GM18909 (cell line): ENCODE data around the gene PEAK3.
"Not testable (repeated sequence)": the region's sequence is repeated elsewhere in the genome, so short reads cannot be mapped to it uniquely, and the experiment has no call there.

Experiments
- ATAC-seq: cut with Tn5 transposase; IDR thresholded peaks from one replicate; pipeline ENCODE4 v1.9.1; 2021; ENCODE audit warnings: mild to moderate bottlenecking; ENCODE audit not compliant: unreplicated experiment, poor library complexity

Gene PEAK3

DNA sequence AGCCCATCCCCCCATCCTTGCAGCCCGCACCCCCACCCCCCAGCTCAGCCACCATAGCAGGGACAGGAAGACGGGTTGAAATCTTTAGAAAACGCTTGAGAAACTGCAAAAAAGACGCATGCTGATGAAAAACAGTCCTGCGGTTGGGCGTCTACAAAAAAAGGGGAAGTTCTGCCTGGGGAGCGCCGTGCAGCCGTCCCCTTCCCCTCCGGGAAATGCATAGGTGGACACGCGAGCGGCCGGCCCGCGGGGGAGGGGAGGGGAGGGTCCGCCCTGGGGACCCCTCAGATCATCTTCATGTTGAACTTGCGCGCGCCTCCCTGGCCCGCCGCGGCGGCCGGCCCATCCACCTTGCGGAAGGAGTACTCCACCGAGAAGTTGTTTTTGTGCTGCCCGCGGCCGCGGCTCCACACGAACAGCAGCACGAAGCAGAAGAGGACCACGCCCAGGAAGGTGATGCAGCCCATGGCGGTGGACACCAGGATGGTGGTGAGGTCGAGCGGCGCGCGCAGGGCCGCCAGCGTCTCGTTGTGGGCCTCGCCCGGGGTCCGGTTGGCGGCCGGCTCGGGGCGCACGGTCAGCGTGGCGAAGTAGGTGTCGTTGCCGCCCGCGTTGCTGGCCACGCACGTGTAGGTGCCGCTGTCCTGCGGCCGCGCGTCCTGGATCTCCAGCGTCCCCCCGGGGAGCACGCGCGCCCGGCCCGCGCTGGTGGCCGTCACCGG lies 7.9 kb upstream of the PEAK3 start:
- no peak for ATAC-seq

GRCh38 chr19:2288818-2289713 lies 7.1 kb upstream of the PEAK3 start:
- no peak for ATAC-seq

DNA sequence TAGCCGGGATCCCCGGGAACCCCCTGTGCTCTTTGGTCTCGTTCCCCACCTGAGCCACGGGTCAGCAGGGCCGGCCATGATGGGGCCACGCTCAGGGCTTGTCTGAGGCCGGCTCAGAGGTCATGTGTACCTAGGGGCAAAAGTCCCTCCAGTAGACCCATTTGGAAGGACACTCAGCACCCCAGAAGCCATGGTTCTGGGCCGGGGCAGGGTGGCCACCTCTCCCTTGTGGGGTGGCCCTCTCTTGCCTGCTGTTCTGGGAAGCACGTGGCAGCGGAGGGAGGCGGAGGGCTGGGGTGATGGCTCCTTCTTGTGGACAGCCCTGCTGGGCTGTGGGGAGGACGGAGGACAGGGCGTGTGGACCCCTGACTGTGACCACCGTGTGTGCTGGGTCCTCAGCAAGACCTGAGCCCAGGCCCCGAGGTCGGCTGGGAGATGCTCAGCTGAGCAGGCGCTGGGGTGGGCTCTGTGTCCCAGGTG lies 6.4 kb upstream of the PEAK3 start:
- no peak for ATAC-seq

GRCh38 chr19:2287585-2288337 lies 5.8 kb upstream of the PEAK3 start:
- ATAC-seq, result no peak

- no peak for ATAC-seq
Observed at GRCh38 chr19:2286402-2287140, 4.6 kb upstream of the PEAK3 start.

- ATAC-seq, result no peak
Observed at GRCh38 chr19:2283835-2284507, 2.0 kb upstream of the PEAK3 start.

GRCh38 chr19:2282862-2283237 lies 875 bp upstream of the PEAK3 start:
- ATAC-seq, result no peak

DNA sequence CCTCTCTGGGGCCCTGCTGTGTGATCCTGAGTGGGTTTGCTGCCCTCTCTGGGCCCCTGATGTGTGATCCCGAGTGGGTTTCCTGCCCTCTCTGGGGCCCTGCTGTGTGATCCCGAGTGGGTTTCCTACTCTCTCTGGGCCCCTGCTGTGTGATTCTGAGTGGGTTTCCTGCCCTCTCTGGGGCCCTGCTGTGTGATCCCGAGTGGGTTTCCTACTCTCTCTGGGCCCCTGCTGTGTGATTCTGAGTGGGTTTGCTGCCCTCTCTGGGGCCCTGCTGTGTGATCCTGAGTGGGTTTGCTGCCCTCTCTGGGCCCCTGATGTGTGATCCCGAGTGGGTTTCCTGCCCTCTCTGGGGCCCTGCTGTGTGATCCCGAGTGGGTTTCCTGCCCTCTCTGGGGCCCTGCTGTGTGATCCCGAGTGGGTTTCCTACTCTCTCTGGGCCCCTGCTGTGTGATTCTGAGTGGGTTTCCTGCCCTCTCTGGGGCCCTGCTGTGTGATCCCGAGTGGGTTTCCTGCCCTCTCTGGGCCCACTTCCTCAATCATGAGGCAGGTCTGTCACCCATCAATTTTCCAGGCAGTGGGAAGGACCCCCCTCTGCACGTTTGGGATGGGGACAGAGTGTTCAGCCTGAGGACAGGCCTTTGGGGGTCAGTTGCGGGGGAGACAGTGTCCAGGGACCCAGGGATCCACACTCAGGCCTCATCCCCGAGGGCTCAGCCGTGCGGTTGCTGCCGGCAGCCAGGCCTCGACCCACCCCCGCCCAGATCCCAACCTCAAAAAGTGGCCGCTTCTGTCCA lies 512 bp downstream of the PEAK3 start:
- ATAC-seq, result not testable (repeated sequence)

- ATAC-seq, result no peak
Observed at GRCh38 chr19:2280633-2281264, 1.2 kb downstream of the PEAK3 start.

- no peak for ATAC-seq
Observed at GRCh38 chr19:2278459-2279158, 3.4 kb downstream of the PEAK3 start.

DNA sequence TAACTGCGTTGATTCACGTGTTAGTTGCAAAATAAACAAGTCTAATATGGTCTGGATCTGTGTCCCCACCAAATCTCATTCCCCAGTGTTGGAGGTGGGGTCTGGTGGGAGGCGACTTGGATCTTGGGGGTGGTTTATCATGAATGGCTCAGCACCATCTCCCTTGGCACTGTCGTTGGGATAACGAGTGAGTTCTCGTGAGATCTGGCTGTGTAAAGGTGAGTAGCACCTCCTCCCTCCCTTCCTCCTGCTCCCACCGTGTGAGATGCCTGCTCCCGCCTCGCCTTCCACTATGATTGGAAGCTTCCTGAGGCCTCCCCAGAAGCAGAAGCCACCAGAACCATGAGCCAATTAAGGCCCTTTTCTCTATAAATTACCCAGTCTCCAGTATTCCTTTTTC lies 4.8 kb downstream of the PEAK3 start:
- ATAC-seq, result no peak

DNA sequence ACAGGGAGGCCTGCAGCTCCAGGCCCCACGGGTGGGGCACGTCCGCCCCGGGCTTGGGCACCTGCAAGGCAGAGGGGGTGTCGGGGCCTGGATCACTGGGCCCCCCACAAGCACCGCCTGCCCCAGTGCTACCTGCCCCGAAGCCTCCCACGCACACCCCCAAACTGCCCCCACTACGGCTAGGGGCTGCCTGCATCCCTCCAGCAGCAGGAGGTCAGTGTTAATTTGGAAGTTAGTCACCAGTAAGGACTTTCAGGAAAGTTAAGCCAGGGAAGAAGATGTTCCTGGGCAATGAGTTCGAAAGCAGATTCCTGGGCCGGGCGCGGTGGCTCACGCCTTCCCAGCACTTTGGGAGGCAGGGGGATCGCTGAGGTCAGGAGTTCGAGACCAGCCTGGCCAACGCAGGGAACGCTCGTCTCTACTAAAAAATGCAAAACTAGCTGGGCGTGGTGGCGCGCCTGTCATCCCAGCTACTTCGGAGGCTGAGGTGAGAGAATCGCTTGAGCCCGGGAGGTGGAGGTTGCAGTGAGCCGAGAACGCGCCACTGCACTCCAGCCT lies 5.5 kb downstream of the PEAK3 start:
- ATAC-seq, result no peak

DNA sequence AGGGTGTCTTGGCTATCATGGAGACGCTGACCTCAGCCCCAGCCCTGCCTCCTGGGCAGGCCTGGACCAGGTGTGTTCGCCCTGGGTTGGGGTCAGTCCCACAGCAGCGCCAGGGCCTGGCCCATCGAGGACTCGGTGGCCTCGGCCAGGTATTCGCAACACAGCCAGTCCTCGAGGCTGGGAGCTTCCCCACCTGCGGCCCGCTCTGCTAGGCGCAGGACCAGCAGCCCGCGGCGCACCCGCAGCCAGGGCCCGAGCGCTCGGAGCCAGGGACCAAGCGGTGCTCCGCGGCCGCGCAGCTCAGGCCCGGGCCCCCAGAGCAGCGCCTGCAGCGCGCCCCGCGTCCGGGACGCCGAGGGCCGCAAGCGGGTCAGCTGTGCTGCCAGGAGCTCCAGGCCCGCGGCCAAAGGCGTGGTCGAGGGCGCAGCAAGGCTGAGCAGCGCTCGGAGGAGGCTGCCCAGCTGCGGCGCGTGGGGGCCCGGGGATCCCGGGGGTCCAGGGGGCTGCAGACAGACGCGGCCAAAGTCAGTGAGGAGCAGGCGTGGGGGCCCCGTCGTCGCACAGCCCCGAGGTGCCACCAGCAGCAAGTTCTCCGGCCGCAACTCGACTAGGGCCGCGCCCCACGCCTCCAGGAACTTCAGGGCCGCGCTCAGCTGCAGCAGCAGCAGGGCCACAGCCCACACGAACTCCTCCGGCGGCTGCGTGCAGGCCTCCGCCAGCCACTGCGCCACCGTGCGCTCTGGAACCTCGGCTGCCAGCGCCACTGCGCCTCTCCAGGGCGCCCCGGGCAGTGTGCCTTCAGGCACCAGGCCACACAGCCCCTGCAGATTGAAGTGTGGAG lies 6.2 kb downstream of the PEAK3 start:
- ATAC-seq, result no peak

DNA sequence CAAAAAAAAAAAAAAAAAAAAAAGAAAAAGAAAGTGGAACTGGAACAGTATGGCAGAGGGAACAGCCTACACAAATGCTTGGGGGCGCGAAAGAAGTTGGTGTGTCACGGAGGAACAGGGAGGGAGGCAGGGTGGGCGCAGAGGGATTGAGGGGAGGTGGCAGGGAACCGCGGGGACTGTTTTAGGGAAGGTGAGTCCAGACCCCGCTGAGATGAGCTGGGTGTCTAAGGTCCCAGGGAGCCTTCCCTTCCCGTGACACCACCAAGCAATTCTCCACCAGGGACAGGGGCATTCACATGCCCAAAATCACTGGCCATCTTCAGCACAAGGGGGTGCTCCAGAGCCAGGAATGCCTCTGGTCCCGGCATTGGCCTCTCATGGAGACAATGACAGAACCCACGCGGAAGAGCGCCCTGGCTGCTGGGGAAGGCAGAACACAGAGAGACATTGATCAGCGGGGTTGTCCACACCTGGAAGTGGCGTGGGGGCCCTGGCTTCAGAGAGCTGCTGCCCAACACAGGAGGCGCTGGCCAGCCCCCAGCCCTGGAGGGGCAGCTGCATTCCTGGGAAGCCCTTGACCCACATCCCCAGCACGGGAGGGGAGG lies 6.9 kb downstream of the PEAK3 start:
- ATAC-seq, result no peak

GRCh38 chr19:2274185-2274711 lies 7.7 kb downstream of the PEAK3 start:
- ATAC-seq, result no peak
